ENCODE data around the gene STK32B.

DNA sequence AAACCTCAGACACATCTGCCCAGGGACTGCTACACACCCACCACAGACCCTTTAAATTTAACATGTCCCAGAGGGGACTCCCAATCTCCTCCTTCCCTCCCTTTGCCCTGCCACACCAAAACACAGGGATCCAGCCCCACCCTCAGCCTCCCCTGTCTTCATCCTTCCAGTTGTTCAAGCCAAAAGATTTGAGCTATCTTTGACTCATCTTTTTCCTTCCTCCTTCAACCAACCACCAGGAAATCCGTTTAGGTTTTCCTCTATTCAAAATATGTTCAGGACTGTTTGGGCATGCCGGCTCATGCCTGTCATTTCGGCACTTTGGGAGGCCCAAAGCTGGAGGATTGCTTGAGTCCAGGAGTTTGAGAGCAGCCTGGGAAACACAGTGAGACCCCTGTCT lies 6.9 kb upstream of the STK32B start:
- TF ChIP-seq EGR1 (IDR thresholded peaks at IDR 0.05; ENCODE audit: low read depth in 2 of 2) (no peak), REST (IDR thresholded peaks at IDR 0.05) (no peak), YY1 (IDR thresholded peaks at IDR 0.05) (no peak), GABPA (IDR thresholded peaks at IDR 0.05 in 1 of 2, conservative IDR thresholded peaks at IDR 0.05 in 1 of 2) (no peak), RAD21 (IDR thresholded peaks at IDR 0.05) (no peak), JUND (IDR thresholded peaks at IDR 0.05) (no peak), ZBTB33 (IDR thresholded peaks at IDR 0.05) (no peak), FOXA1 (IDR thresholded peaks at IDR 0.05) (no peak), SP1 (IDR thresholded peaks at IDR 0.05) (no peak)
- TF ChIP-seq, protein P1, sequence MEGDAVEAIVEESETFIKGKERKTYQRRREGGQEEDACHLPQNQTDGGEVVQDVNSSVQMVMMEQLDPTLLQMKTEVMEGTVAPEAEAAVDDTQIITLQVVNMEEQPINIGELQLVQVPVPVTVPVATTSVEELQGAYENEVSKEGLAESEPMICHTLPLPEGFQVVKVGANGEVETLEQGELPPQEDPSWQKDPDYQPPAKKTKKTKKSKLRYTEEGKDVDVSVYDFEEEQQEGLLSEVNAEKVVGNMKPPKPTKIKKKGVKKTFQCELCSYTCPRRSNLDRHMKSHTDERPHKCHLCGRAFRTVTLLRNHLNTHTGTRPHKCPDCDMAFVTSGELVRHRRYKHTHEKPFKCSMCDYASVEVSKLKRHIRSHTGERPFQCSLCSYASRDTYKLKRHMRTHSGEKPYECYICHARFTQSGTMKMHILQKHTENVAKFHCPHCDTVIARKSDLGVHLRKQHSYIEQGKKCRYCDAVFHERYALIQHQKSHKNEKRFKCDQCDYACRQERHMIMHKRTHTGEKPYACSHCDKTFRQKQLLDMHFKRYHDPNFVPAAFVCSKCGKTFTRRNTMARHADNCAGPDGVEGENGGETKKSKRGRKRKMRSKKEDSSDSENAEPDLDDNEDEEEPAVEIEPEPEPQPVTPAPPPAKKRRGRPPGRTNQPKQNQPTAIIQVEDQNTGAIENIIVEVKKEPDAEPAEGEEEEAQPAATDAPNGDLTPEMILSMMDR (IDR thresholded peaks at IDR 0.05; ENCODE audit: low read depth, low read length, missing input control), result no peak
- TF ChIP-seq, protein P2, sequence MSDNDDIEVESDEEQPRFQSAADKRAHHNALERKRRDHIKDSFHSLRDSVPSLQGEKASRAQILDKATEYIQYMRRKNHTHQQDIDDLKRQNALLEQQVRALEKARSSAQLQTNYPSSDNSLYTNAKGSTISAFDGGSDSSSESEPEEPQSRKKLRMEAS (IDR thresholded peaks at IDR 0.05), result no peak
- TF ChIP-seq, protein P3, sequence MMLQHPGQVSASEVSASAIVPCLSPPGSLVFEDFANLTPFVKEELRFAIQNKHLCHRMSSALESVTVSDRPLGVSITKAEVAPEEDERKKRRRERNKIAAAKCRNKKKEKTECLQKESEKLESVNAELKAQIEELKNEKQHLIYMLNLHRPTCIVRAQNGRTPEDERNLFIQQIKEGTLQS (IDR thresholded peaks at IDR 0.05), result no peak

All from liver (tissue), 3 donors.